PC-3 (cell line): ENCODE results near the gene CYP2J2. TPM values are rescaled to one million over a fixed set of nuclear protein-coding genes. Genes with fewer than 3 reads are reported as not detected.

ENCODE experiments used
- ATAC-seq: fragments of 200-7000 bp; cut with Tn5 transposase; 2 replicates; pipeline ENCODE4 v1.9.1; 2020; ENCODE audit warnings: mild to moderate bottlenecking, moderate library complexity
- BruUV-seq: library from RNA; stranded (reverse); fragments of 400-500 nt; replicated peaks from 2 replicates; lab custom pipeline; 2021; lab: Mats Ljungman, UMichigan
- CTCF ChIA-PET: fragments of 300-600 bp; sonication (Branson Sonifier 250); formaldehyde crosslinking; loops from one replicate; lab custom pipeline; 2022; ENCODE audit warnings: antibody characterized with exemption; lab: Charles Lee
- POLR2A ChIA-PET: fragments of 300-600 bp; sonication (Branson Sonifier 250); formaldehyde crosslinking; loops from one replicate; lab custom pipeline; 2022; ENCODE audit warnings: antibody characterized with exemption; ENCODE audit not compliant: unreplicated experiment; lab: Charles Lee
- DNase-seq: peaks from one replicate; pipeline ENCODE4 v3.0.0-alpha.2; 2015
- H2AFZ ChIP-seq: fragments of 300-600 bp; sonication (generic); 2 replicates; pipeline ENCODE4 v1.6.0; 2016; ENCODE audit warnings: antibody characterized with exemption, low read length
- H3F3A ChIP-seq: fragments of 300-600 bp; sonication (generic); one replicate; pipeline ENCODE4 v1.6.0; 2017; ENCODE audit warnings: antibody characterized with exemption, low read length, control low read depth, mild to moderate bottlenecking; ENCODE audit not compliant: unreplicated experiment
- H3K27ac ChIP-seq: fragments of 300-600 bp; sonication (generic); 2 replicates; pipeline ENCODE4 v1.5.1; 2016; ENCODE audit warnings: mild to moderate bottlenecking, low read length
- H3K27me3 ChIP-seq: fragments of 300-600 bp; sonication (generic); 2 replicates; pipeline ENCODE4 v1.6.1; 2016; ENCODE audit warnings: low read length, mixed read lengths
- H3K36me3 ChIP-seq: fragments of 300-600 bp; sonication (generic); 2 replicates; pipeline ENCODE4 v1.6.1; 2016; ENCODE audit warnings: low read depth, mixed run types, low read length, mixed read lengths
- H3K4me1 ChIP-seq: fragments of 300-600 bp; sonication (generic); 2 replicates; pipeline ENCODE4 v1.5.1; 2016; ENCODE audit warnings: low read length; ENCODE audit not compliant: insufficient read depth
- H3K4me2 ChIP-seq: fragments of 300-600 bp; sonication (generic); 2 replicates; pipeline ENCODE4 v1.6.0; 2016; ENCODE audit warnings: low read length
- H3K4me3 ChIP-seq: fragments of 300-600 bp; sonication (generic); 2 replicates; pipeline ENCODE4 v1.5.1; 2016; ENCODE audit warnings: mild to moderate bottlenecking, low read length, mixed read lengths
- H3K79me2 ChIP-seq: fragments of 300-600 bp; sonication (generic); 2 replicates; pipeline ENCODE4 v1.6.1; 2017; ENCODE audit warnings: low read length, mixed read lengths
- H3K9ac ChIP-seq: fragments of 300-600 bp; sonication (generic); 2 replicates; pipeline ENCODE4 v1.6.0; 2016; ENCODE audit warnings: mild to moderate bottlenecking, low read length
- H3K9me2 ChIP-seq: fragments of 300-600 bp; sonication (generic); replicated peaks from 2 replicates; pipeline ENCODE4 v1.6.1; 2016; ENCODE audit warnings: mixed run types, low read length, mixed read lengths
- H3K9me3 ChIP-seq: fragments of 300-600 bp; sonication (generic); 2 replicates; pipeline ENCODE4 v1.6.1; 2016; ENCODE audit warnings: low read length, mixed read lengths
- H4K20me1 ChIP-seq: fragments of 300-600 bp; sonication (generic); 2 replicates; pipeline ENCODE4 v1.6.1; 2016; ENCODE audit warnings: low read length, mixed read lengths
- CTCF ChIP-seq: fragments of 300-600 bp; sonication (generic); conservative IDR thresholded peaks from 2 replicates; pipeline ENCODE4 v1.5.1; 2017; ENCODE audit warnings: antibody characterized with exemption, low read depth, mild to moderate bottlenecking, low read length
- EZH2 ChIP-seq: fragments of 300-600 bp; sonication (generic); IDR thresholded peaks from one replicate; pipeline ENCODE4 v1.6.1; 2017; ENCODE audit warnings: antibody characterized with exemption, mild to moderate bottlenecking, low read length; ENCODE audit not compliant: unreplicated experiment
- EZH2phosphoT487 ChIP-seq: fragments of 300-600 bp; sonication (generic); IDR thresholded peaks from 2 replicates; pipeline ENCODE4 v1.6.1; 2018; ENCODE audit warnings: mild to moderate bottlenecking, antibody characterized with exemption, low read length, borderline replicate concordance
- intact Hi-C: fragments of 100-400 bp; cut with micrococcal nuclease; formaldehyde crosslinking; loops from 2 replicates; pipeline ENCODE4 v1.9.0; 2023
- total RNA-seq: library from RNA; depleted of rRNA; stranded (reverse); fragments of >200 nt; gene quantifications from 2 replicates; pipeline ENCODE4 v1.2.3, GENCODE V29; 2014

Gene CYP2J2
- total RNA-seq, 1 experiment from 2014 or later, result 0.44 TPM

- no peak overlapping the region for H2AFZ ChIP-seq
- H3K36me3 ChIP-seq, result no peaks in the 10 kb centered on the region
- H4K20me1 ChIP-seq, result no peaks in the 10 kb centered on the region
- no TSS peak for BruUV-seq
- H3K4me2 ChIP-seq, result no peak overlapping the region
- ATAC-seq, result no peak
- no peak overlapping the region for H3K27ac ChIP-seq
- no peak for TF ChIP-seq EZH2phosphoT487
- no peak for TF ChIP-seq CTCF
- TF ChIP-seq EZH2, result no peak
- H3K27me3 ChIP-seq, result peaks cover 31% of the 10 kb centered on the region
- ChIA-PET CTCF (no interaction called here), POLR2A (no interaction called here)
- H3K9me2 ChIP-seq, result no peaks in the 10 kb centered on the region
- H3K4me1 ChIP-seq, result no peaks in the 10 kb centered on the region
- no peak for DNase-seq
- H3K9ac ChIP-seq, result no peak overlapping the region
- H3K79me2 ChIP-seq, result no peaks in the 10 kb centered on the region
- no peaks in the 10 kb centered on the region for H3K9me3 ChIP-seq
- intact Hi-C loops, result no loop called here
- H3K4me3 ChIP-seq, result no peak overlapping the region
- H3F3A ChIP-seq, result no peaks in the 10 kb centered on the region
Observed at GRCh38 chr1:59937636-59938210, 11.2 kb upstream of the CYP2J2 start.

- no peak overlapping the region for H3K27ac ChIP-seq
- H3K4me2 ChIP-seq, result no peak overlapping the region
- intact Hi-C loops, result no loop called here
- TF ChIP-seq CTCF (no peak), EZH2 (no peak), EZH2phosphoT487 (no peak)
- H3K9me2 ChIP-seq, result no peaks in the 10 kb centered on the region
- no TSS peak for BruUV-seq
- CTCF ChIA-PET, result no interaction called here
- POLR2A ChIA-PET, result no interaction called here
- no peaks in the 10 kb centered on the region for H3F3A ChIP-seq
- no peak overlapping the region for H2AFZ ChIP-seq
- ATAC-seq (no peak), DNase-seq (peak; percentile 12)
- H3K36me3 ChIP-seq, result no peaks in the 10 kb centered on the region
- H3K4me3 ChIP-seq, result no peak overlapping the region
- peaks cover 30% of the 10 kb centered on the region for H3K27me3 ChIP-seq
- no peaks in the 10 kb centered on the region for H4K20me1 ChIP-seq
- no peaks in the 10 kb centered on the region for H3K9me3 ChIP-seq
- no peaks in the 10 kb centered on the region for H3K4me1 ChIP-seq
- no peak overlapping the region for H3K9ac ChIP-seq
- no peaks in the 10 kb centered on the region for H3K79me2 ChIP-seq
Observed at GRCh38 chr1:59936358-59936821, 9.8 kb upstream of the CYP2J2 start.

- intact Hi-C loops, result no loop called here
- POLR2A ChIA-PET, result no interaction called here
- 0 out of 2 replicates have a peak, but pooled peaks cover 6% of the 10 kb centered on the region for H3K9me3 ChIP-seq
- H3K4me3 ChIP-seq, result no peak overlapping the region
- no peak overlapping the region for H3K9ac ChIP-seq
- peaks cover 10% of the 10 kb centered on the region; the same call in 1 of the 2 replicates for H3K4me1 ChIP-seq
- no peaks in the 10 kb centered on the region for H3F3A ChIP-seq
- TF ChIP-seq EZH2 (no peak), EZH2phosphoT487 (no peak), CTCF (no peak)
- H3K27ac ChIP-seq, result no peak overlapping the region
- peaks cover 55% of the 10 kb centered on the region for H3K27me3 ChIP-seq
- H3K9me2 ChIP-seq, result no peaks in the 10 kb centered on the region
- no TSS peak for BruUV-seq
- no peaks in the 10 kb centered on the region for H3K79me2 ChIP-seq
- H3K36me3 ChIP-seq, result no peaks in the 10 kb centered on the region
- H3K4me2 ChIP-seq, result no peak overlapping the region
- no peak overlapping the region for H2AFZ ChIP-seq
- CTCF ChIA-PET, result no interaction called here
- DNase-seq (no peak), ATAC-seq (no peak)
- H4K20me1 ChIP-seq, result no peaks in the 10 kb centered on the region
Observed at GRCh38 chr1:59928996-59929395, 2.4 kb upstream of the CYP2J2 start.
